NCI-H226 (cell line): ENCODE results near the gene MLPH.
A peak's percentile ranks its signal among the peaks of the same experiment; 100 is the strongest.

Source experiments
- DNase-seq: peaks from one replicate; pipeline ENCODE4 v3.0.0-alpha.2; 2015

MLPH gene

GRCh38 chr2:237498341-237498740, 11.3 kb downstream of the MLPH start:
- DNase-seq: no peak

GRCh38 chr2:237500681-237501424, 13.8 kb downstream of the MLPH start:
- DNase-seq: peak; percentile 98

- no peak for DNase-seq
These were observed 15.0 kb downstream of the MLPH start for GRCh38 chr2:237501892-237502513.

- DNase-seq: no peak
These were observed 16.1 kb downstream of the MLPH start for GRCh38 chr2:237503201-237503600.

GRCh38 chr2:237505188-237505939, 18.3 kb downstream of the MLPH start:
- DNase-seq: no peak

- DNase-seq: no peak
These were observed 20.5 kb downstream of the MLPH start for GRCh38 chr2:237507512-237507911.

GRCh38 chr2:237508361-237508760, 21.3 kb downstream of the MLPH start:
- DNase-seq: no peak

- DNase-seq: no peak
These were observed 22.1 kb downstream of the MLPH start for GRCh38 chr2:237509151-237509550.

- no peak for DNase-seq
These were observed 22.9 kb downstream of the MLPH start for GRCh38 chr2:237509905-237510304.

- DNase-seq: no peak
These were observed 23.6 kb downstream of the MLPH start for GRCh38 chr2:237510502-237511217.

GRCh38 chr2:237511433-237511832, 24.4 kb downstream of the MLPH start:
- no peak for DNase-seq

- no peak for DNase-seq
These were observed 24.9 kb downstream of the MLPH start for GRCh38 chr2:237511885-237512405.

GRCh38 chr2:237512774-237513466, 25.9 kb downstream of the MLPH start:
- DNase-seq: peak; percentile 69

GRCh38 chr2:237513693-237514092, 26.6 kb downstream of the MLPH start:
- DNase-seq: no peak

- DNase-seq: no peak
These were observed 27.6 kb downstream of the MLPH start for GRCh38 chr2:237514474-237515130.

GRCh38 chr2:237515166-237515565, 28.1 kb downstream of the MLPH start:
- no peak for DNase-seq

GRCh38 chr2:237515621-237516275, 28.7 kb downstream of the MLPH start:
- DNase-seq: no peak

GRCh38 chr2:237517163-237517562, 30.1 kb downstream of the MLPH start:
- no peak for DNase-seq

GRCh38 chr2:237517990-237518389, 30.9 kb downstream of the MLPH start:
- DNase-seq: no peak

GRCh38 chr2:237519506-237520245, 32.6 kb downstream of the MLPH start:
- no peak for DNase-seq

- no peak for DNase-seq
These were observed 33.2 kb downstream of the MLPH start for GRCh38 chr2:237520290-237520689.
